ENCODE results near the gene SHISA6.

The SHISA6 gene

GRCh38 chr17:11221196-11221595, 19.8 kb upstream of the SHISA6 start:
- no peak for DNase-seq (ENCODE audit: low spot score)
- Histone ChIP-seq H3K27ac (no peak overlapping the region), H3K4me3 (no peak overlapping the region)
- TF ChIP-seq CTCF (IDR thresholded peaks at IDR 0.05): no peak

- DNase-seq (ENCODE audit: low spot score): no peak
- H3K27ac ChIP-seq: no peak overlapping the region
- no peak overlapping the region for H3K4me3 ChIP-seq
- TF ChIP-seq CTCF (IDR thresholded peaks at IDR 0.05): no peak
Observed at GRCh38 chr17:11221721-11222120, 19.3 kb upstream of the SHISA6 start.

- Histone ChIP-seq H3K4me3 (no peak overlapping the region), H3K27ac (no peak overlapping the region)
- no peak for TF ChIP-seq CTCF (IDR thresholded peaks at IDR 0.05)
- no peak for DNase-seq (ENCODE audit: low spot score)
Observed at GRCh38 chr17:11238705-11239104, 2.3 kb upstream of the SHISA6 start.

- no peak for DNase-seq (ENCODE audit: low spot score)
- TF ChIP-seq CTCF (IDR thresholded peaks at IDR 0.05): no peak
- Histone ChIP-seq H3K27ac (no peak overlapping the region), H3K4me3 (peak overlapping the region; percentile 68)
Observed at GRCh38 chr17:11239379-11239970, 1.5 kb upstream of the SHISA6 start.

- no peak overlapping the region for H3K27ac ChIP-seq
- TF ChIP-seq CTCF (IDR thresholded peaks at IDR 0.05): no peak
- peak; percentile 59 for DNase-seq (ENCODE audit: low spot score)
- peak overlapping the region; percentile 68 for H3K4me3 ChIP-seq
Observed at GRCh38 chr17:11240041-11240840, 772 bp upstream of the SHISA6 start.

- Histone ChIP-seq H3K4me3 (peak overlapping the region; percentile 68), H3K27ac (no peak overlapping the region)
- no peak for TF ChIP-seq CTCF (IDR thresholded peaks at IDR 0.05)
- peak; percentile 73 for DNase-seq (ENCODE audit: low spot score)
Observed at GRCh38 chr17:11241611-11242226, 706 bp downstream of the SHISA6 start.
